Naive B cell (primary cell): ENCODE measurements around the gene PNLIPRP2. TPM values are rescaled to one million over a fixed set of nuclear protein-coding genes. Genes with fewer than 3 reads are reported as not detected.

Experiments used
- ATAC-seq, 2 donors: fragments of 150-1000 bp; cut with Tn5 transposase; 2 replicates each; pipeline ENCODE4 v1.10.0; 2021; ENCODE audit warnings: low read depth in 2 of 2, mild to moderate bottlenecking in 2 of 2, moderate library complexity in 2 of 2
- DNase-seq: peaks from one replicate; pipeline ENCODE4 v3.0.0; 2022
- H3K27ac Mint-ChIP-seq, 6 donors: one replicate each; pipeline ENCODE4 v1.8.0; 2020 to 2022; ENCODE audit warnings: mild to moderate bottlenecking in 6 of 6, mixed read lengths in 6 of 6, moderate library complexity in 5 of 6, inconsistent platforms in 2 of 6
- H3K27me3 Mint-ChIP-seq, 3 donors: one replicate each; pipeline ENCODE4 v1.8.0; 2021 to 2022; ENCODE audit warnings: mixed read lengths in 3 of 3, mild to moderate bottlenecking in 1 of 3
- H3K36me3 Mint-ChIP-seq, 2 donors: one replicate each; pipeline ENCODE4 v1.8.0; 2020 to 2022; ENCODE audit warnings: mixed read lengths in 2 of 2, inconsistent platforms in 1 of 2, mild to moderate bottlenecking in 1 of 2
- H3K4me1 Mint-ChIP-seq, 3 donors: one replicate each; pipeline ENCODE4 v1.8.0; 2020 to 2022; ENCODE audit warnings: mixed read lengths in 3 of 3, inconsistent platforms in 1 of 3, mild to moderate bottlenecking in 1 of 3, moderate library complexity in 1 of 3
- H3K4me3 Mint-ChIP-seq, 8 donors: one replicate each; pipeline ENCODE4 v1.8.0; 2020 to 2022; ENCODE audit warnings: mild to moderate bottlenecking in 8 of 8, mixed read lengths in 8 of 8, moderate library complexity in 8 of 8, inconsistent platforms in 2 of 8
- H3K9me3 Mint-ChIP-seq, 7 donors: one replicate each; pipeline ENCODE4 v1.8.0; 2020 to 2022; ENCODE audit warnings: mixed read lengths in 7 of 7, mild to moderate bottlenecking in 5 of 7, inconsistent platforms in 2 of 7, moderate library complexity in 1 of 7
- polyA plus RNA-seq, 6 donors: library from polyadenylated mRNA; unstranded; fragments of 300-500 nt; fragmentation: Illumina TruSeq; gene quantifications; one replicate each; pipeline ENCODE4 v1.2.3, GENCODE V29; 2021; ENCODE audit warnings: low read depth in 6 of 6

PNLIPRP2 gene
- polyA plus RNA-seq, 6 donors from 2014 or later = not detected

DNA sequence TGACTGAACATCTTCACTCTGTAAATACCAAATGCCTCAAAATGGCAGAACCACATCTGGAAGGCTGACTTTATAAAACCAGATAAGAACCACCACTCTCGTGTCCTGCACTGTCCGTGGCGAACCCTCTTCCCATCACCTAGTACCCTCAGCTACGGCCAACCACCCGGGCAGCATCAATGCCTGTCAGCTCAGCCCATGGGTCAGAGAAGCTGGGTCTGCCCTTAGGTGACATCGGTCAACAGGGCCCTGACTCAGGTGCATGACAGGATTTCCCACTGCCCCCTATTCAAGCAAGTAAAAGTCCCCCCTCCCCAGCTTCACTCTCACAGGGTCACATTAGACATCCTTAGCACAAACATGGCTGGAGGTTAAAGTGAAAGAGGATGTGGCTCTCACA, 65.1 kb downstream of the PNLIPRP2 start:
- Mint-ChIP-seq H3K27ac (no peak overlapping the region), H3K4me1 (no peaks in the 10 kb centered on the region), H3K4me3 (no peak overlapping the region), H3K27me3 (peaks cover 0 to 17% (median 8%) of the 10 kb centered on the region in 3 donors), H3K9me3 (peaks cover 0 to 5% (median 0%) of the 10 kb centered on the region in 7 donors), H3K36me3 (no peaks in the 10 kb centered on the region)
- ATAC-seq (no peak), DNase-seq (no peak)

DNA sequence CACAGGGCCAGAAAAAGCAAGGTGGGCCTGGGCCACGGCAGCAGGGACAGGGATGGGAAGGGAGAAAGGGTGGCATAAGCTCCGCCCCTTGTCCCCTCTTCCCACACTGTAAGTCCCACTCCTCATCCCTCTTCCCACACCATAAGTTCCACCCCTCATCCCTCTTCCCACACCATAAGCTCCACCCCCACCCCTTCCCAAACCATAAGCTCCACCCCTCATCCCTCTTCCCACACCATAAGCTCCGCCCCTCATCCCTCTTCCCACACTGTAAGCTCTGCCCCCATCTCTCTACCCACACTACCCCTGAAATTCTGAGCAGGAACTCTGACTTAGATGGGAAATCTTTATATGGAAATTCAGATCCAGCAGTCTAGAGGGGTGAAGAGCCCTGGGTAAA, 65.9 kb downstream of the PNLIPRP2 start:
- Mint-ChIP-seq H3K4me1 (no peaks in the 10 kb centered on the region), H3K4me3 (no peak overlapping the region), H3K36me3 (no peaks in the 10 kb centered on the region), H3K9me3 (peaks cover 0 to 2% (median 0%) of the 10 kb centered on the region in 7 donors), H3K27ac (no peak overlapping the region), H3K27me3 (peaks cover 0 to 14% (median 8%) of the 10 kb centered on the region in 3 donors)
- no peak for ATAC-seq
- DNase-seq = no peak

DNA sequence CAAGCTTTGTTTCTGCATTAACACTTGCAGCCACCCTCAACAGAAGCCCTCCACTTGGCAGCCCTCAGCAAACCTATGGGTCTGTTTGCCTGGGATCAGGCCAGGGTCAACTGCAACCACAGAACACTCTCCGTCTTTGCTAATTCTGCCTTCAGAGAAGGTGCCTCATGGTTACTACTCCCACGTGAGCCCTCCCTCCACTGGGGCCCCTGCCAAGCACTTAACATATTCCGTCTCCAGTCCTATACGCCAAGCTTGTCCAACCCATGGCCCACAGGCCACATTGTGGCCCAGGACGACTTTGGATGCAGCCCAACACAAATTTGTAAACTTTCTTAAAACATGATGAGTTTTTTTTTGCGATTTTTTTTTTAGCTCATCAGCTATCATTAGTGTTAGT, 66.9 kb downstream of the PNLIPRP2 start:
- ATAC-seq = no peak
- peaks cover 0 to 10% (median 8%) of the 10 kb centered on the region in 3 donors for H3K27me3 Mint-ChIP-seq
- H3K27ac Mint-ChIP-seq = no peak overlapping the region

GRCh38 chr10:116688241-116688711, 67.5 kb downstream of the PNLIPRP2 start:
- Mint-ChIP-seq H3K27me3 (peaks cover 0 to 10% (median 8%) of the 10 kb centered on the region in 3 donors), H3K27ac (no peak overlapping the region), H3K9me3 (peaks cover 0 to 2% (median 0%) of the 10 kb centered on the region in 7 donors), H3K4me3 (no peak overlapping the region), H3K4me1 (no peaks in the 10 kb centered on the region), H3K36me3 (no peaks in the 10 kb centered on the region)
- DNase-seq = no peak
- no peak for ATAC-seq

More for the DNA sequence above, 66.9 kb downstream of the PNLIPRP2 start:
- H3K36me3 Mint-ChIP-seq = no peaks in the 10 kb centered on the region
- DNase-seq = no peak
- H3K9me3 Mint-ChIP-seq = peaks cover 0 to 2% (median 0%) of the 10 kb centered on the region in 7 donors
- no peaks in the 10 kb centered on the region for H3K4me1 Mint-ChIP-seq
- no peak overlapping the region for H3K4me3 Mint-ChIP-seq

DNA sequence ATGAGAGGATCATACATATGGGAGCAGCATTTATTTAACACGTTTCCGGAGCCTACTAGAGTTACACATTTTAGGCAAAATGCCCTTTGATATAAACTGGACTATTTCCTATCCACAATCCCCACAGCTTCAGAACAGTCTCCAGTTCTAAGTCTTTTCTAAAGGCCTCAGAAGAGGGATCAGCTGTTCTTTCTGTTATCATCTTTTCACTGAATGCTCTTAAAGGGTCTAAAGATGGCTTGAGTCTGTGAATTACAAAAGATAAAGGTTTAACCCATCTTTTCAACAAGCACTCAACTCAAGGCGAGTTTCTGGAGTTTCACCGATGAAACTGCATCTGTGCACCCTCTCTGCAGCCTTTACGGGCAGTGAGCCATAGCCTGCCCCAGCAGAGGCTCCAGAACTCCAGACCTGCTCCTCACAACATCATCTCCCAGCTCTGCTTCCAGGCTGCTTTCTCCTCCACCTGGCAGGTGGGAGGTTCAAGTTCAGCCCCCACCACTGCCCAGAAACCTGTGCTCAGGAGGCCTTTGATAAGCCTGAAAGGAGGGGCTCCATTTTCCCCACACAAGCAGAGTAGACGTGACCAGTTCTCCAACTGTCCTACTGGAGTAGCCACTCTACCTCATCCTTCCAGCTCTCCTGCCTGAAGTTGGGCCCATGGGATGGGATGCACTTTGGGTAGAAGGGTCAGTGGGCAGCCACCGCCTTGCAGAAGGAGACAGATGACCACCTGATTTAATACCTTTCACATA, 68.2 kb downstream of the PNLIPRP2 start:
- no peak overlapping the region for H3K4me3 Mint-ChIP-seq
- ATAC-seq = no peak
- DNase-seq = no peak
- H3K9me3 Mint-ChIP-seq = peaks cover 0 to 2% (median 0%) of the 10 kb centered on the region in 7 donors
- H3K27me3 Mint-ChIP-seq = peaks cover 0 to 10% (median 8%) of the 10 kb centered on the region in 3 donors
- no peaks in the 10 kb centered on the region for H3K4me1 Mint-ChIP-seq
- no peak overlapping the region for H3K27ac Mint-ChIP-seq
- no peaks in the 10 kb centered on the region for H3K36me3 Mint-ChIP-seq

DNA sequence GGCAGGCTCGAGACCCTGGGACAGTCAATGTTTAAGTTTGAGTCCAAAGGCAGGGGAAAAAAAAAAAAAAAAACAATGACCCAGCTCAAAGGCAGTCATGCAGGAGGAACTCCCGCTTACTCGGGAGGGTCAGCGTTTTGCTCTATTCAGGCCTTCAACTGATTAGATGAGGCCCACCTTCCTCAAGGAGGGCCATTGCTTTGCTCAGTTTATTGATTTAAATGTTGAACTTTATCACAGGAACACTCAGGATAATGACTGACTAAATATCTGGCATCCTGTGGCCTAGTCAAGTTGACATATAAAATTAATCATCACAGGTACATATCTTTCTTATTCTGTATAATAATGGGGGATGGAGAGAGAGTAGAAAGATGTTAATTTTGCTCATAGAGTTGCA, 69.0 kb downstream of the PNLIPRP2 start:
- no peak for ATAC-seq
- Mint-ChIP-seq H3K4me3 (no peak overlapping the region), H3K36me3 (no peaks in the 10 kb centered on the region), H3K27ac (no peak overlapping the region), H3K4me1 (no peaks in the 10 kb centered on the region), H3K9me3 (peaks cover 0 to 2% (median 0%) of the 10 kb centered on the region in 7 donors), H3K27me3 (peaks cover 0 to 10% (median 8%) of the 10 kb centered on the region in 3 donors)
- DNase-seq = no peak

DNA sequence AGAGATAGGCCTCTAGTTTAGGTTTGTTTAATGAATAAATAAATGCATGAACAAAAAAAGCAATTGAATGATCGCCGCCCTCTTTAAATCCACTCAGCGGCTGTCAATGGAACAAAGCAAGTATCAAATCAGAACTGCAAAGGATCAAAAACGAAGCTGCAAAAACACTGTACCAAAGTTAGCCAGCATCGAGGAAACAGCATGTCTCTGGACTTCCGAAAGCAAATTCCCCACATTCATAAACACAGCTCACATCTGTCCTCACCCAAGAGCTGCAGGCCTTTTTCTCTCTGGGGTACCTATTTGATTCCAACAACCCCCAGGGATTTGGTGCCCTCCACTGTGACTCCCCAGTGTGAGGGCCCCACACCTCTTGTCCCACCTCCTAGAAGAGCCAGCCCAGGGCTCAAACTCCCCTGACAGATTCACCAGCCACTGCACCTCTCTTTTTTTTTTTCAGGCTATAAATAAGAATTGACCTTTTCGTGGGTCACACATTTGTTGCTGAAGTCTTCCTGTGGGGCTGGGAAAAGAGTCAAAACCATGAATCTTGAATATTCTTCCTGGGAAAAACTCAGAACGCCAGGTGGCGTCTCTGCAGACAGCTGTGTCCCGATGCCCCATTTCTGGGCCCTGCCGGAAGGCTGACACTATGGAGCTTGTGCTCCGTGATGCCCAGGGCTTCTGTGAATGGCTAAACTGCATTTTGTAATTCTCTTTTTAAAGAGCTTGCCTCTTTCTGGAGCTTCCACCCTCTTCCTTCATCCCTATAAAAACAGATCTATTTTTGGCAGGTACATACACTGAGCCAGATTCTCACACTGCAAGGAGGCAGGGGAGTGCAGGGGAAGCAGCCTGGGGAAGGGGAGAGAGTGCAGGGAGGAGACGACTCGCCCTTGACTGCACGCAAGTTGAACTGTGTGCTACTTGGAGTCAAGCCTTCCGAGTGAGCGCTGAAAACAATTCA, 69.9 kb downstream of the PNLIPRP2 start:
- Mint-ChIP-seq H3K4me3 (no peak overlapping the region), H3K36me3 (no peaks in the 10 kb centered on the region), H3K4me1 (no peaks in the 10 kb centered on the region), H3K9me3 (peaks cover 0 to 4% (median 0%) of the 10 kb centered on the region in 7 donors), H3K27me3 (peaks cover 0 to 10% (median 8%) of the 10 kb centered on the region in 3 donors), H3K27ac (peak overlapping the region in 1 of 6 donors; percentile 47)
- no peak for DNase-seq
- no peak for ATAC-seq

- DNase-seq (no peak), ATAC-seq (no peak)
- Mint-ChIP-seq H3K27me3 (peaks cover 2 to 10% (median 8%) of the 10 kb centered on the region in 3 donors), H3K4me1 (no peaks in the 10 kb centered on the region), H3K36me3 (no peaks in the 10 kb centered on the region), H3K4me3 (no peak overlapping the region), H3K9me3 (peaks cover 0 to 9% (median 2%) of the 10 kb centered on the region in 7 donors), H3K27ac (no peak overlapping the region)
Measured at GRCh38 chr10:116691635-116692034, 70.9 kb downstream of the PNLIPRP2 start.

GRCh38 chr10:116692225-116692624, 71.5 kb downstream of the PNLIPRP2 start:
- Mint-ChIP-seq H3K9me3 (peaks cover 0 to 14% (median 2%) of the 10 kb centered on the region in 7 donors), H3K27me3 (peaks cover 8 to 10% (median 8%) of the 10 kb centered on the region in 3 donors), H3K36me3 (no peaks in the 10 kb centered on the region), H3K4me3 (no peak overlapping the region), H3K27ac (no peak overlapping the region), H3K4me1 (no peaks in the 10 kb centered on the region)
- no peak for ATAC-seq
- no peak for DNase-seq

DNA sequence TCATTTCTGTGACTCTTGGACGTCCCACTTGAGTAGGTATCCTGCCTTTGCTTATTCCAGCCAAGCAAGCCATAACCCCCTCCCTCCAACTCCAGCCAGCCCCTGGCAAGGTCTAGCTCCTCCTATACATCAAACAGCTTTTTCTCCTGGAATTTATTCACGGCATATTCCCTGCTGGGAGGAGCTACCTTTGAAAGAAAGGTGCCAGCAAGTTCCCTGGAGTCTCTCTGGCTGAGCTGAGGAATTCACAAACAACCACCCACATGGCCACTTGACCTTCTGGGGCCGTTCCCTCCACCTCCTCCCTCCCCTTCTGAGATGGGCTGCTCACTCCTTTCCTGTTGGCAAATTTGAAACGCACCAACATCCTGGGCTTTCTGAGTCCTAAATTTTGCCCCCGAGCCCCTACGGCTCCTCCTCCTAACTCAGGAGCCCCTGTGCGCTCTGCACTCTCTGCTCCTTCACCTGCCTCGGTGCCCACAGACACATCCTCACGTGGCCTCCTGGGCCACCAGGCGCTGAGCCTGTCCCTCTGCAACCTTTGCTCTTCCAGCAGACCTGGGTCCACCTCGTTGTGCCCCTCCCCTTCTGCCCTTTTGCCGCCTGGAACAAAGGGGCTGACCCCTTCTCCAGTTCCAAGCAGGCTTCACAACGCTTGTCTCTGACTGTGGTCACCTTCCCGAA, 73.6 kb downstream of the PNLIPRP2 start:
- Mint-ChIP-seq H3K27me3 (peaks cover 0 to 9% (median 2%) of the 10 kb centered on the region in 3 donors), H3K9me3 (peaks cover 0 to 14% (median 2%) of the 10 kb centered on the region in 7 donors), H3K4me3 (peak overlapping the region in 1 of 8 donors; percentile 15), H3K27ac (peak overlapping the region in 1 of 6 donors; percentile 16), H3K36me3 (no peaks in the 10 kb centered on the region), H3K4me1 (no peaks in the 10 kb centered on the region)
- ATAC-seq = no peak
- DNase-seq = no peak
